GM19193 (cell line): Measurements from ENCODE around the gene IRF3.

Experiments used
- POLR2A ChIP-seq: IDR thresholded peaks from 4 replicates; pipeline ENCODE4 v1.6.1; 2011; ENCODE audit not compliant: insufficient read depth, insufficient read length; ENCODE audit errors: extremely low read depth

The IRF3 gene

DNA sequence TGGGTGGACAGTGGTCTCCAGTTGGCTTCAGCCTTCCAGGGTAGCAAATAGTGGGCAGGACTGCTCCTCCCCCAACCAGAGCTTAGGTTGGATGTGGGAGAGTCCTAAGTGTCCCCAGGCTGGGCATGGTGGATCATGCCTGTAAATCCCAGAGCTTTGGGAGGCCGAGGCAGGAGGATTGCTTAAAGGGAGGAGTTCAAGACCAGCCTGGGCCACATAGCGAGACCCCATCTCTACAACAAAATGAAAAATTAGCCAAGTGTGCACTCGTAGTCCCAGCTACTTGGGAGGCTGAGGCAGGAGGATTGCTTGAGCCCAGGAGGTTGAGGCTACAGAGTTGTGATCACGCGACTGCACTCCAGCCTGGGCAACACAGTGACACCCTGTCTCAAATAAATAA is 33.1 kb downstream of the IRF3 start:
- TF ChIP-seq POLR2A = no peak

DNA sequence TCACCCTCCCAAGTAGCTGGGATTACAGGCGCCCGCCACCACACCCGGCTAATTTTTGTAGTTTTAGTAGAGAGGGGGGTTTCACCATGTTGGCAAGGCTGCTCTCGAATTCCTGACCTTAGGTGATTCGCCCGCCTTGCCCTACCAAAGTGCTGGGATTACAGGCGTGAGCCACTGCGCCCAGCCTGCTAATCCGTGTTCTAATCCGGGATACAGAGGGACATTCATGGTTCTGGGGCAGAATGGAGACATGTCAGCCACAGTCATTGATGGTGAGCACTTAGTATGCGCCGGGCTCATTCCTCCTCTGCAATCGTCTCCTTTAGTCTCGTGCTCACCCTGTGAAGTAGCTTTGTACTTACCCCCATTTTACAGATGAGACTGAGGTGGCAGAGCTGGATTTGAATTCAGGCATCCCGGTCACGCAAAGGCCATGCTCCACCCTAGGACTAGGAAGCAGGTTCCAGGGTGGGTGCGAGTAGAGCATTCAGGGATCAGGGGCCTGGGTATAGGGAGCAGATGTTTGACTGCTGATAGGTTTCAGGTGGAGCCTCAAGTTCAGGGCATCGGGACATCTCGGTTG is 34.0 kb downstream of the IRF3 start:
- no peak for TF ChIP-seq POLR2A

DNA sequence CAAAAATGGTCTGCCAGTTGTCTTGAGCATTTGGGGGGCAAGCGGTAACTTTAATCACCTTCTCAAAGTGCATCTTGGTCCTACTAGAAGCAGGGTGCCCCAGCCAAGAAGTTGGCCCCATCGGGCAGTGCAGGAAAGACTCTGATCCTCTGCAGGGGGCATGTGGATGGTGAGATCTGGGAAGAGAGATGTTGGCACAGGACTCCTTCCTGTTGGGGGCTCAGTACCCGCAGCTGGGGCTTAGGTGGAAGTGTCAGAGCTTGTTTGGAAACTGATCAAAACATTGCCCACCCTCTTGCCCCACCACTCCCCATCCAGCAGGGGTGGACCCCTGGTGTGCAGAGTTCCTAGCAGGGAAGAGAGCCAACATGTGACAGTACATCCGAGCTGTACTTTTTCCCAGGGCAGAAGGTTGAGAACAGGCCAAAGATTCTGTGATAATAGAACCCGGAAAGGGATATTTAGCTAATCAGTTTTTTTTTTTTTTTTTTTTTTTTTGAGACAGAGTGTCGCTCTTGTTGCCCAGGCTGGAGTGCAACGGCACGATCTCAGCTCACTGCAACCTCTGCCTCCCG is 34.6 kb downstream of the IRF3 start:
- TF ChIP-seq POLR2A = no peak

DNA sequence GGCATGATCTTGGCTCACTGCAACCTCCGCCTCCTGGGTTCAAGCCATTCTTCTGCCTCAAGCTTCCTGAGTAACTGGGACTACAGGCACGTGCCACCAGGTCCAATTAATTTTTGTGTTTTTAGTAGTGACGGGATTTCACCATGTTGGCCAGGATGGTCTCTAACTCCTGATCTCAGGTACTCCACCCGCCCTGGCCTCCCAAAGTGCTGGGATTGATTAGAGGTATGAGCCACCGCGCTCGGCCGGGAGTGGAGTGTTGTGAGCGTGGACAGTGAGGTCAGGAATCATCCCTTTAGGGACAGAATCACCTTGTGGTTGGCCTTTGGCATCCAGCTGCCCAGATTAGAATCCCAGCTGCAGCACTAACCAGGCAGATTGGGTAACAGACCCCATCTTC is 36.0 kb downstream of the IRF3 start:
- no peak for TF ChIP-seq POLR2A

DNA sequence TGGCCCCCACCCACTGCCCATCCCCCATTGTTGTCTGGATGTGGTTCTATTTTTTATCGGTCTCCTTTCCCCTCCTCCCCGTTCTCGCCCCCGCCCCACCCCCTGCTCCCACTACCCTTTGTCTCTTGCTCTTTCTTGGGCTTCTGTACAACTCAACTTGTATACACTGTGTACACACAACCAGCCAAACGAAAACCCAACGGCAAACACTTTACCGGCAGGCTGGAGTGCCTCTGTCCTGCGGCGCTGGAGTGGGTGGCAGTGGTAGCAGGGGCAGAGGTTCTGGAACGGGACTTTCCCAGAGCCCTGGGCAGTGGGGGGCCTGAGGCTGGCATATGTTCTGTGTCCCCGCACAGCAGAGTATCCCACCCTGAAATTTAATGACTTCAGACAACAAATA is 39.4 kb downstream of the IRF3 start:
- TF ChIP-seq POLR2A = no peak

DNA sequence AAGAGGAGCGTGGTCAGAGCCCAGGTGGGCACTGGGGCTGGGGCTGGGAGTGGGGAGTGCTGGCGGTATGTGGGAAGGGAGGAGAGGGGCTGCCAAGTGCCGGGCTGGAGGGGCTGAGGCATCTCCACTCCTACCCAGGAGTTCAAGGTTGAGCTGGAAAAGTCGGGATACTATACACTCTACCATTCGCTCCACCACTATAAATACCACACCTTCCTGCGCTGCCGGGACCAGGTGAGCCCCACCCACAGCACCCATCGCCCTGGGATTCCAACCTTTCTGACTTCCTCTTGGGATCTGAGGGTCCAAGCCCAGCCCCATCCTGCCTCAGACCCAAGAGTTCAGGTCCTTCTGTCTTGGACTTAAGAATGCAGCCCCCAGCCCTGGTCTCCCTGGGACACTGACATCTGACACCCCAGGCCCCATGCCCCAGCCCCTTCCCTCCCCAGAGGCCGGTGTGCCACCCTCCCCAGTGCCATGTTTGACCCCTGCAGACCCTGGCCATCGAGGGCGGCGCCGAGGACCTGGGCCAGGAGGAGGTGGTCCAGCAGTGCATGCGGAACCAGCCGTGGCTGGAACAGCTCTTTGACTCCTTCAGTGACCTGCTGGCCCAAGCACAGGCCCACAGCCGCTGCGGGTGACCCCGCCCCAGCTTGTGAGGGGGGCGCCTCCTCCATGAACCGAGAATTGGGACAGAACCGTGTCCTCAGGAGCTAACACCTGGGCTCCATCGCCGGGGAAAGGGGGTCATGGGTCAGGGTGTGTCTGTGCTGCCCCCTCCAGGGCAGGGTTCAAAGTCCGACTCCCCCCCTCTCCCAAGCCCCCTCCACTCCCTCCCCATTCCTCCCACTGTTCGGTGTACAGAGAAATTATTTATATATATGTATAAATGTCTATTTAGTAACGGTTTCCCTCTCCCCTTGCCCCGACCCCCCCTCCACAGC is 40.4 kb downstream of the IRF3 start:
- TF ChIP-seq POLR2A = no peak

DNA sequence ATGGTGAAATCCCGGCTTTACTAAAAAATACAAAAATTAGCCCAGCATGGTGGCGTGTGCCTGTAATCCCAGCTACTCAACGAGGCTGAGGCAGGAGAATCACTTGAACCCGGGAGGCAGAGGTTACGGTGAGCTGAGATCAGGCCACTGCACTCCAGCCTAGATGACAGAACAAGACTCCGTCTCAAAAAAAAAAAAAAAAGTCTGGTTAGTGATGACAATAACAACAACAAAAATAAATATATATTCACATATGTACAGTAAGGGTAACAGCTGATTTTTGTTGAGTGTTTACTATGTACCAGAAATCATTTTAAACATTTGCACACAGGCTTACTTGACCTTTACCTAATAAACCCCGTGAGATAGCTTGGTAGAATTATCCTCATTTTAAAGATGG is 48.7 kb downstream of the IRF3 start:
- TF ChIP-seq POLR2A = no peak

DNA sequence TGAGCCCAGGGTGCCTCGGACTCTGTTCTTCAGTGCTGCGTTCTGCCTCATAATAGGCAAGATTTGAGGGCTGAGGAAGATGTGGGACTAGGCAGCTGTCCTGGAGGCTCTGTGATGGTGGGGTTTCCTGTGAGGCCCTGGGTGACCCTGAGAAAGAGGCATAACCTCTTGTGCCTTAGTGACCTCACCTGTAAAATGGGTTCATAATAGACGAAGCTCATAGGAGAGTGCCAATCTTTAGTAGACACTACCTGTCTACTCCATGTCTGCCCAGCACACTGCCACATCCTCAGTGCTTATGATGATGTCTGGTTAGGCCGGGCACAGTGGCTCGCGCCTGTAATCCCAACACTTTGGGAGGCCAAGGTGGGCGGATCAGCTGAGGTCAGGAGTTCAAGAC is 49.1 kb downstream of the IRF3 start:
- TF ChIP-seq POLR2A = no peak

DNA sequence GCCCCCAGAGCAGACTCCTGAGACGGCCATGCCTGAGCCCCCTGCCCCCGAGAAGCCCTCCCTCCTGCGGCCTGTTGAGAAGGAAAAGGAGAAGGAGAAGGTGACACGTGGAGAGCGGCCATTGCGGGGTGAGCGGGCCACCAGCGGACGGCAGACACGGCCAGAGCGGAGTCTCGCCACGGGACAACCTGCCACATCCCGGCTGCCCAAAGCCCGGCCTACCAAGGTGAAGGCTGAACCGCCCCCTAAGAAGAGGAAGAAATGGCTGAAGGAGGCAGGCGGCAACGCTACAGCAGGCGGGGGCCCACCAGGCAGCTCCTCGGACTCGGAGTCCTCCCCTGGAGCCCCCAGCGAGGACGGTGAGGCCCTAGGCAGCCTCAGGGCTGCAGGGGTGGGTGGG is 49.8 kb downstream of the IRF3 start:
- TF ChIP-seq POLR2A = no peak

DNA sequence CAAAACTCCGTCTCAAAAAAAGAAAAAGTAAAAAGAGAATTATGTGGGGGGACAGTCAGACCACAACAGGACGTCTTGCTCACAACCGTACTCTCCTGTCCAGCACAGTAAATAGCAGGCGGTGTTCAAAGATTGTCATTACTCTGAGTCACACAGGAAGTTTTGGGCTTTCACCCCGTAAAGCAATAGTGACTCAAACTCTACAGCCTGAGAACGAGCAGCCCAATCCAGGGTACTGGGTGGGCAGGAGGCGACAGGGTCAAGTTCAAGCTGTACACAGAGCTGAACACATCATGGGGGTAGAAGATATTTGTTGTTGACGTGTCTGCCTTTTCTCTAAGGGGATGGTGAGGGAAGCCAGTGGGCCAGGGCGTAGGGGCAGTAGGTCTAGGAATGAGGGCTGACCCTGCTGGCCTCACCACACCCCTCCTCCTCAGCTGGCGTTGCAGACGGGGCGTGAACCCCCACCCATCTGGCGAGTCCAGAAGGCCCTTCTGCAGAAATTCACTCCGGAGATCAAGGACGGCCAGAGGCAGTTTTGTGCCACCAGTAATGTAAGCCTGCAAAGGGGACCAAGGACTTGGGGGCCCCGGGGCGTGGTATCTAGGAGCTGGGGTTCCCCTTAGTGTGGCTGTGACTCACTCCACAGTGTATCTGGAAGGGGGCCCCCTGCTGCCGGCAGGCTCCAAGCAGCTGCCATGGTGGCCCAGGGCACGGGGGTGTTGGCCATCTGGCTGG is 51.4 kb downstream of the IRF3 start:
- no peak for TF ChIP-seq POLR2A

DNA sequence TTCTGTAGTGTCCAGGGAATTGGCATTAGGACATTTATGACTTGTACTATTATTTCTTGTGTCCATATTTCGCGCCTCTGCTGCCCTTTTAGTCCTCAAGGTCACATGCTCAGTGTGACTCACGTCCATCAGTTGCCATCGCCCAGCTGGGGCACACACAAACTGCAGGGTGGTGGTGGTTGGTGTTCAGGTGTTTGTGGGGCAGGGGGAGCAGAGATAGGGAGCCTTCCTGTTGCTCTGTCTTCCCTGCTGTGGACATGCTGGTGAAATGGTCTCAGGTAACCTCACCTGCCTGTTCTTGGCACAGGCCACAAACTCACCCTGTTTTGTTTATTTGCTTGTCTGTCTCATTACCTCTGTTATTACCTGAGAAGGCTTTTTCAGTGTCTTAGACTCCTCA is 52.3 kb downstream of the IRF3 start:
- no peak for TF ChIP-seq POLR2A
